Stimulated activated CD4-positive, alpha-beta T cell treated with anti-CD3 and anti-CD28 coated beads, Interleukin-1b, Interleukin-23, amount 100 ng/mL, for 1 hour (primary cell): ENCODE results near the gene NEURL1B.

Experiments used
- DNase-seq, 2 donors: peaks; one replicate each; pipeline ENCODE4 v3.0.0-alpha.2; 2020; ENCODE audit warnings: low read depth in 2 of 2

NEURL1B gene

GRCh38 chr5:172610643-172611042, 30.4 kb upstream of the NEURL1B start:
- DNase-seq, result no peak

DNA sequence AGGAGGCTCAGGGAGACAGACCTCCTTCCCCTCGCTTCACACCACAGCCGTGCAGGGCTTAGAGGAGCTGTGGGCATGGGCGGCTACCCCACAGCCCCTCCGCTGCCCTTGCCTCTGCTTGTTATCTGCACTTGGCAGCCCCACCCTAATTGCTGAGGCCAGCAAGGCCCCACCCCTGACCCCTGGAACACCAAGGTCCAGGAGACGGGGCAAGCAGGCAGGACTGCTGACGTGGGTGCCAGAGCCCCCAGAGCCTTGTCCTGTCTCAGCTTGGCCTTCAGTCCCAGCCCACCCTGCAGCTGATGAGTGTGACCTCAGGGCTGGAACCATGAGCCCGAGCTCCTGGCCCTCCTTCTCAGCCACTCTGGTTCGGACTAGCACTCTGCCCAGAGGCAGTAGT, 29.1 kb upstream of the NEURL1B start:
- DNase-seq, result no peak

DNA sequence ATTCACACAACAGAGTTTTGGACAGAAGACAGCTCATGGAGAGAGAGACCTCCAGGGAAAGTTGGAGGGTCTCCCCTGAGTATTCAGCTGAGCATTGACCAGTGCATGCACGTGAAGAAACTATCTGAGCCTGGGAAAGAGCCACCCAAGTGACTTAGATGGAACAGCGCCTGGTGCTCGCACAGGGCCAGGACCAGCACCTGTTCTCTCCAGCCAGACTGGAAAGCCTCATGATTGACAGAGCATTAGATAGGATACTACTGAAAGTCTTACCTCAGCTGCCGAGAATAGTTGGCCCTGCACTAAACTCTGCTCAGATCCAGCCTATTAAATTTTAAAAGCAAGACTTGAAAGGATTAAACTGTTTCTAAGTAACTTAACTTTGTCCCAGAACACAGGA, 28.3 kb upstream of the NEURL1B start:
- DNase-seq, result no peak

DNA sequence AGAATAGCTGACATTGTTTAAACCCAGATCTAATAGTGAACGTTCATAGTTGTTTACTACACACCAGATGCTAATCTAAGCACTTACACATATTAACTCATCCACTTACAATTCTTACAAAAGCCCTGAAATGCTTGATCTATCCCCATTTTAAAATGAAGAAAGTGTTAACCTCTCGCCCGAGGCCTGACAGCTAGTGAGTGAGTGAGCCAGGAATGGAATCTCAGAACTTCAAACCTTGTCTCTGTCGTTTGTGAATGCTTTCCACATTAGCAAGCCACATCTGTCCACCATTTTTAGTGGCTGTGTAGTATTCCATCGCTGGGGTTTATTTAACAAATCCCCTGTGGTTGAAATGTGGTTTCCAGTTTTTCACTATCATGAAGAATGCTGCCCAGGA, 24.9 kb upstream of the NEURL1B start:
- DNase-seq, result no peak

GRCh38 chr5:172616730-172617129, 24.3 kb upstream of the NEURL1B start:
- DNase-seq, result no peak

DNA sequence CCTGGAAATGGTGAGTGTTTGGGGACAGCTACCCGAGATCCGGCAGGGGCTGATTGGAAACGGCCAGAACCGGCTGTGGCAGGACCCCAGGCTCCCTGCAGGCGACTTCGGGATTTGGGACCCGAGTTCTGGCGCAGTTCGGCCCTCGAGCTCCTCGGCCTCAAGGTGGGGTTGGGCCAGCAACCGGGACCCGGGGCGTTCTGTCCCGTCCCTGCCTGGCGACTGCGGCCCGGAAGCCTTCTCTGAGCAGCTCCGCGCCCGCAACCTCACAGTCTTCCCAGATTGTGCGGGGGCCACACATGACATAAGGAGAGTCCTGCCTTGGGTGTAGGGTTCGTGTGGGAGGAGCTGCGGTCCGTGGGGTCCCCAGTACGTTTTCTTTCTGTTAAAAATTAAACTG, 23.2 kb upstream of the NEURL1B start:
- DNase-seq, result no peak

GRCh38 chr5:172618574-172619365, 22.3 kb upstream of the NEURL1B start:
- no peak for DNase-seq

DNA sequence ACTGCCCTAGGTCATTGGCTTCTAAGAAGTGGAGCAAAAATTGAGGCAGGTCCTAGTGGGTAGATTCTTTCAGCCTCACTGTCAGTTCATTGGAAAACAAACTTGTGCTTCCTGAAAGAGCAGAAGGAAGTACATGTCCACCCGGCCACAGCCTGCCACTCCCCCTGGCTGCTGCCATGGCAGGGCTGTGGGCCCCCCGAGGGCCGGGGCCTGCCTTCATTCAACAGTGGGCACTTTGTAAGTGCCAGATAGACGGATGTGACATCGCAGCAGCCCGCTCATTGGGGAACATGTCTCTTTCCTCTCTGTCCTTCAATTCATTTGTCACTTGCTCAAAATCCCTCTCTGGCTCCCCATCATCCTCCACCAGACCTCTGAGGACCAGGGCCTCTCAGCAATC, 20.6 kb upstream of the NEURL1B start:
- DNase-seq, result no peak

DNA sequence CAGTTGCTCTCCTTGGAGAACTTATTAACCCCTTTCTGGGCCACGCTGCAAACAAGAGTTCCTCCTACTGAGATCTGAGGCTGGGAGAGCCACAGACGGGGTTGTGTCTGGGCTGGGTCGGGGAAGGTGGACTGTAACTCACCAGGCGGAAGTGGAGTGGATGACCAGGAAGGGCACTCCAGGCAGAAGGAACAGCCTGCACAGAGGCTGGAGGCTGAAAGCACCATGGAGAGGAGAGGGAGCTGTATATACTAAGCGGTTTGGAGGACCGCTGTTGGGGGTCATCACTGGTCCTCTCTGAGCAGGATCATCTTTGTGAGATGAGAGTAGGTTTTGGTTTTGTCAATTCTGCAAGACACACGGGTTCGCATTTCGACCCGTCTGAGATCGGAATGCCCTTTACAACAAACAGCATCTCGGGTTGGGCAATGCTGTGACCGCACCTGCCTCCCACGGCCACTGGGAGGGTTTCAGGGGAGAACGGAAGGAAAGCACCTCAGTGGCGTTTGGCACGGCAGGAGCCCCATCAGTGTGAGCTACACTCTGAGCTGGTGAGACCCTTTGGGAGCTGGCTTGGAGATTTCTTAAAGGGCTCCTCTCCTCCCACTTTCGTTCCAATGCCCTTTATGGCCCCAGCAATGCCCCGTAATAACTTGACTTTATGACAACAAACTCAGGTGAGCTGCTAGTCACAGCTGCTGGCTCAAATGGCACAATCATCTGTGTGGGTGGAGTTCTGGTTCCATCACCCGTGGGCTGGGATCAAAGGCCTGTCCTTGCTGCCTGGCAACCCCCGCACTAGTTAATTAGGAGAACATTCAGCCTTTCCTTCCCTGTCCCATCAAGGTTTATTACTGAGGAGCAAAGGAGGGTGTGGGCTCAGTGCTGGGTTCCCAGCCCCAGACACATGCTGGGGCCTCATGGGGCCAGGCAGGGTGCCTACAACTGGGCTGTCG, 18.7 kb upstream of the NEURL1B start:
- DNase-seq, result no peak

DNA sequence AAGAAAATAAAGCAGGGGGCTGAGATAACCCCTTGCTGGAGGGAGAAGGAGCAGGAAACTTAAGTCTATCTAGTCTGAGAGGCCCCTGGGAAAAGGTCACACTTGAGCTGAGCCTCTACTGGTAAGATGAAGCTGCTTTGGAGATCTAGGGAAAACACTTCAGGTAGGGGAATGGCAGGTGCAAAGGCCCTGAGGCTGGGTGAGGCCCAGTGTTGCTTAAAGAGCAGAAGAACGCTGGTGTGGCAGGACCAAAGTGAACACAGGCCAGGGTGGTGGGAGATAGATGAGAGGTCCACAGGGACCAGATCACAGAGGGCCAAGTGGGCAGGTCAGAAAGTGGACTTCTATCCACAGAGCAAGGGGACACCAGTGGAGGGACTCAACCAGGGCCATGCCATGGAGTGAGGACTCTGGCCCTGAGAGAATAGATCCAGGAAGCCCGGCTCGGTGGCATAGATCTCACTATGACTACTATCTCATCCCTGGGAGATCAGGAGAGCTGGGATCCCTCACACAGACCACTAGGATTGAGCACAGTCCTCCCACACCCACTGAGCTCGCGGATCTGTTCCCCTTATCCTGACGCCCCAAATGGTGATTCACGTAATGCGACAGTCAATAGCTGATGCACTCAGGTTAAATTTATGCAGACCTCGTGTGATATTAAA, 17.6 kb upstream of the NEURL1B start:
- no peak for DNase-seq

DNA sequence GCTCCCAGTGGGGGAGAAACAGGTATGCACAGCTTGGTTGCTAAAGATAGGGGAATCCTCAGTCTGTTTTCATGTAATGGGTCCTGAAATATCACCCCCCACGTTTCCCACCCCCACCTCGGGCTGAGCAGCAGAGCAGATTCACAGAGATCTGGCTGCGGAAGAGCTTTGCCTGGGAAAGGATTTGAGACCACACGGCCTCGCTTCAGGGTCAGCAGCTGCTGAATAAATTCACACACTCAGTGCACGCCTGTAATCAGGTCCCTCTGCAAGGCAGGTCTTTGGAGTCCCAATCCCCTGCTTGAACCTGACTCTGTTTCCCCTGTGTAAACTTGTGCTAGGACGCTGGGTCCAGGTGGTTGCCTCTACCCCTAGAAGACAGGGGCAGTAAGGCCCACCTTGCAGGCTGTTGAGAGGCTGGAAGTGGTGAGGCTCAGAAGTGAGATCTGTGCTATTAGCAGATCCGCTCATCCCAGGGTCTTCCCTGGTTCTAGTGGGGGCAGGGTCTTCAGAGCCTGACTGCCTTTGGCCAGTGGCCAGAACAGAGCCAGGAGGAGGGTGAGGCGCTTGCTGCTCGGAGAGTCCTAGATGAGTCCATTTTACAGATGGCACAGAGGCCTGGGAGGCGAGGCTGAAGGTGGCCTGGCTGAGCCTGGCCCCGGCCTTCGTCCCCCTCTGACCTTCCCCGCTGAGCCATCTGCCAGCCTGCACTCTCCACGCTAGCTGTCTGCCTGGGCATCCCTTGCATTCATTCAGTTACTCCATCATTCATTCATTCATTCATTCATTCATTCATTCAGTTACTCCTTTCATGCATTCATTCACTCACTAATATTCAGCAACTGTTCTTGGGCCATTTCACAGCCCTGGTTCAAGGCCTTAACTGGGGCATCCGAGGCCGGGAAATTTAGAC, 16.7 kb upstream of the NEURL1B start:
- no peak for DNase-seq

GRCh38 chr5:172624996-172625964, 15.8 kb upstream of the NEURL1B start:
- no peak for DNase-seq

DNA sequence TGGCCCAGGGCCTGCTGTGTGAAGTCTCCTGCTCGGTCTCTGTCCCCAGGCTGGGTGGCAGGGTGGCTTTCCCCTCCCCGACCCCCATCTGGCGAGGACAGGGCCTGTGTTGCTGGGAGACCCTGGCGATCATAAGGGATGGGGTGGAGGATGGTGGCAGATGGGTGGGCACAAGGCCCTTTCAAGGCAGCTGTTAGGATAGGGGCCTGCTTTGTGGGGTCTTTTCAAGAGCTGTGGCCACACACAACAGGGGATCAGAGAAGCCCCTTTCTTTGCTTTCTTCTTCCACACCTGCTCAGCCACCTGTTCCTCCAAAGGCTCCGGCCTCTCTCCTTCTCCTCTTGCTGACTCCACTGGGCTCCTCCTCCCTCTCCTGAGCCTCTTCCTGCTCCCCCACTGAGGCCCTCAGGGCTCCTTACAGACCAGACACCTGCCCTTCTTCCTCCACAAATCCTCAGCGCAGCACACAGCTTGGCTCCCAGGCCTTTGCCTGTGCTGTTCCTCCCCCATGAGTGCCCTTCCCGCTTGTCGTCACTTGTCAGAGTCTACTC, 15.0 kb upstream of the NEURL1B start:
- DNase-seq, result no peak

- no peak for DNase-seq
These were observed 11.0 kb upstream of the NEURL1B start for GRCh38 chr5:172630082-172630481.

DNA sequence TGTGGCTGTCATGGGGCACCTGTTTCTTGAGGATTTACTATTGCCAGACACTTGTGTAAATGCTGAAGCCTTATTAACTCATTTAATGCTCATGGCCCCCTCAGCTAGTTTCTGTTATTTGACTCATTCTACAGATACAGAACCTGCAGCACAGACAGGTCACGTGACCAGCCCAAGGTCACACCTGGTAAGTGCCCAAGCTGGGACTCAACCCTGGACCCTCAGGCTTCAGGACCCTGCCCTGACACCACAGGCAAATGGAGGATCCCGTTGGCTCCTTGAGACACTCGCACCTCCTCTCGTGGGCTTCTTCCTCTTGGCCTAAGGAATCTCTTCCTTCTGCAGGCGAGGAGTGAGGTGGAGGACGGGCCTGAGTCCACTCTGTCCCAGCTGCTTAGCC, 10.6 kb upstream of the NEURL1B start:
- DNase-seq, result no peak

- DNase-seq, result no peak
These were observed 10.1 kb upstream of the NEURL1B start for GRCh38 chr5:172630986-172631385.

DNA sequence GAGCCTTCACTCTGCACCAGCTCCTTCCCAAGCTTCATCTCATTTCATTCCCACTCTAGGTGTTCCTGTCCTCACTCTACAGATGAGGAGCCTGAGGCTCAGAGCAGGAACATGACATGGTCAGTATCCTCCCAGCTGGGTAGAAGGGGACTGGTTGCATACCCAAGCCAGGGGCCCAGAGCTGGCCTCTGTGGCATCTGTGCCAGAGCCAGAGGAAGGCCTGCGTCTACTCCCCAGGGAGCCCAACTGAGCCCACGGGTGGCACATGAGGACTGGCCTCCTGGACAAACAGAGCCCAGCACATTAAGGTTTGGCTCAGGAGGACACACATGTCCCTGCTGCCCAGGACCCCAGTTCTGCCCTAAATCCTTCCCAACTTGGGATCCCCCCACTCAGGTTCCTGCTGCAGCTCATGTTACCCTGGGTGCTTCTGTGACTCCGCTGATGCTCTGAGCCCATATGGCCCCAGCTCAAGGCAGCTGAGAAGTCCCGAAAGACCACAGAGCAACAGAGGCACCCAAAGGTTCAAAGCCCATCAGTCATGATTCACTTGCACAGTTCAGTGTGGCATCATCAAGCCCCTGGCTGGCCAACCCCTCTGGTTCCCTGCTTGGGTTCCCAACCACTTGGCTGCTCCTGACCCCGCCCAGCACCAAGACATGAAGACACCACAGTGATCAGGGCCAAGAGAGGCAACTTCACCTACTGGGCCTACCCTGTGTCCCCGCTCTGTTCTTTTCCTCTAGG, 8.5 kb upstream of the NEURL1B start:
- DNase-seq, result no peak

DNA sequence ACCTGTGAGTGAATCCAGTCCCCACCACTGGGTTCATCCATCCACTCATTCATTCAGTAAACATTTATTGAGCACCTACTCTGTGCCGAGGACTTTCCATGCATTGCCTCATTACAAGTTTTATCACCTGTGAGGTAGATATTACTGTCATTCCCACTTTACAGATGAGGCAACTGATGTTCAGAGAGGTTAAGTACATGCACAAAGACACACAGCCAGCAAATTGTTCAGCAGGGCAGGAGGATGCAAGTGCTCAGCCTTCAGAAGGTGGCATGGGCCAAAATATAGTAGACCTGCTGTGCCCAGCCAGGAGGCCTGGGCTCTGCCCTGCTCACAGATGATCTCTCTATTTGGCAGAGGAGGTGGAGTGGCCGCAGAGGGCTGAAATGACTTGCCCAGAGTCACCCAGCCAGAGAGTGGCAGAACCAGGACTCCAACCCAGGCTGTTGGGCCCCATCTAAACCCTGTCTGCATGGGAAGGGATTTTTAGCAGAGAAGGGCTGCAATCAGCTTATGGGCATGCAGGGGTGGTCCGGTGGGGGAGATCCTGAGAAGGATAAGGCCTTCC, 7.6 kb upstream of the NEURL1B start:
- DNase-seq, result no peak
